MM.1S (cell line): ENCODE data around the gene MICALL1.

Source experiments
- EZH2 ChIP-seq: fragments of 300-600 bp; sonication (generic); optimal IDR thresholded peaks from 2 replicates; pipeline ENCODE3; 2017; ENCODE audit warnings: low read depth, mild to moderate bottlenecking, antibody characterized with exemption, low read length, mixed read lengths
- EZH2phosphoT487 ChIP-seq: fragments of 300-600 bp; sonication (generic); IDR thresholded peaks from 2 replicates; pipeline ENCODE4 v1.6.1; 2018; ENCODE audit warnings: antibody characterized with exemption, low read length
- TF ChIP-seq, protein P1 (sequence below): fragments of 300-600 bp; sonication (generic); IDR thresholded peaks from 2 replicates; pipeline ENCODE4 v1.5.1; 2016; ENCODE audit warnings: antibody characterized with exemption, low read length, mixed read lengths

DNA sequence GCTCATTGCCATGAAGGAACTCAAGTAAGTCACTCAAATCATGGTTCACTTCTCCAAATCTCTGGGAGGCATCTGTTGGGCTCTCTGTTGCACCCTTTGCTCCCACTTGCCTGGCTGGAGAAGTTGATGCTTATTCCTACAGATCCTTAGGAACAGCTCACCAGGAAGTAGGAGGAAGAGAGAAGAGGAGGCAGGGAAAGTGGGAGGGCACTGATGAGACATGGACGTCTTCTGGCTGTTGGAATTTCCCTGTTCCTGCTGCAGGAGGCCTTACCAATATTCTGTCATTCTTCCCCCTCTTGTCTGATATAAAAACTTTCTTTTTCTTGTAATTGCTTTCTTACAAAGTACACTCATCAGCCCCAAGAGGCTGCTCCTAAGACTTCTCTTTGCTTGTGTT, 61.0 kb downstream of the MICALL1 start:
- TF ChIP-seq, protein P1, sequence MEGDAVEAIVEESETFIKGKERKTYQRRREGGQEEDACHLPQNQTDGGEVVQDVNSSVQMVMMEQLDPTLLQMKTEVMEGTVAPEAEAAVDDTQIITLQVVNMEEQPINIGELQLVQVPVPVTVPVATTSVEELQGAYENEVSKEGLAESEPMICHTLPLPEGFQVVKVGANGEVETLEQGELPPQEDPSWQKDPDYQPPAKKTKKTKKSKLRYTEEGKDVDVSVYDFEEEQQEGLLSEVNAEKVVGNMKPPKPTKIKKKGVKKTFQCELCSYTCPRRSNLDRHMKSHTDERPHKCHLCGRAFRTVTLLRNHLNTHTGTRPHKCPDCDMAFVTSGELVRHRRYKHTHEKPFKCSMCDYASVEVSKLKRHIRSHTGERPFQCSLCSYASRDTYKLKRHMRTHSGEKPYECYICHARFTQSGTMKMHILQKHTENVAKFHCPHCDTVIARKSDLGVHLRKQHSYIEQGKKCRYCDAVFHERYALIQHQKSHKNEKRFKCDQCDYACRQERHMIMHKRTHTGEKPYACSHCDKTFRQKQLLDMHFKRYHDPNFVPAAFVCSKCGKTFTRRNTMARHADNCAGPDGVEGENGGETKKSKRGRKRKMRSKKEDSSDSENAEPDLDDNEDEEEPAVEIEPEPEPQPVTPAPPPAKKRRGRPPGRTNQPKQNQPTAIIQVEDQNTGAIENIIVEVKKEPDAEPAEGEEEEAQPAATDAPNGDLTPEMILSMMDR: no peak
- TF ChIP-seq EZH2phosphoT487 (no peak), EZH2 (no peak)
